Neuron (in vitro differentiated cells): ENCODE data around the gene PLAC8L1.
"Not testable (repeated sequence)": the region's sequence is repeated elsewhere in the genome, so short reads cannot be mapped to it uniquely, and the experiment has no call there.

Experiments used
- H2AFZ ChIP-seq: one replicate; pipeline ENCODE4 v1.6.1; 2013; ENCODE audit warnings: low read depth, mild to moderate bottlenecking, inconsistent platforms, low read length, moderate library complexity
- H3K27me3 ChIP-seq: one replicate; pipeline ENCODE4 v1.6.1; 2013; ENCODE audit warnings: low read length; ENCODE audit not compliant: insufficient read depth
- H3K36me3 ChIP-seq: one replicate; pipeline ENCODE4 v1.6.1; 2013; ENCODE audit warnings: low read length; ENCODE audit not compliant: insufficient read depth
- H3K4me1 ChIP-seq: one replicate; pipeline ENCODE4 v1.6.1; 2013; ENCODE audit warnings: low read length; ENCODE audit not compliant: insufficient read depth
- H3K4me3 ChIP-seq: 2 replicates; pipeline ENCODE4 v1.5.1; 2013; ENCODE audit warnings: mild to moderate bottlenecking, low read length, moderate library complexity
- H3K9me3 ChIP-seq: one replicate; pipeline ENCODE4 v1.6.1; 2013; ENCODE audit warnings: low read length

The PLAC8L1 gene, protein sequence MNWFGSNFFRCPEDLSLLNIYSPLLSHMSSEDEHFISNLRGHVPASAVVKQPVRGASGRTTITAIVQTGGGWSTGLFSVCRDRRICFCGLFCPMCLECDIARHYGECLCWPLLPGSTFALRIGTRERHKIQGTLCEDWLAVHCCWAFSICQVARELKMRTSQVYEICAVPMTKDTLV

GRCh38 chr5:146105477-146105876, at the start of gene PLAC8L1:
Gene PLAC8L1 (minus strand): TSS chr5:146105577. CDS start chr5:146104311, 1,266 bp downstream.
- Histone ChIP-seq H3K27me3 (no peaks in the 10 kb centered on the region), H3K9me3 (no peaks in the 10 kb centered on the region), H3K4me1 (no peaks in the 10 kb centered on the region), H3K4me3 (no peak within 1 kb of the TSS), H3K36me3 (peaks cover 8% of the 10 kb centered on the region), H2AFZ (no peak within 1 kb of the TSS)

DNA sequence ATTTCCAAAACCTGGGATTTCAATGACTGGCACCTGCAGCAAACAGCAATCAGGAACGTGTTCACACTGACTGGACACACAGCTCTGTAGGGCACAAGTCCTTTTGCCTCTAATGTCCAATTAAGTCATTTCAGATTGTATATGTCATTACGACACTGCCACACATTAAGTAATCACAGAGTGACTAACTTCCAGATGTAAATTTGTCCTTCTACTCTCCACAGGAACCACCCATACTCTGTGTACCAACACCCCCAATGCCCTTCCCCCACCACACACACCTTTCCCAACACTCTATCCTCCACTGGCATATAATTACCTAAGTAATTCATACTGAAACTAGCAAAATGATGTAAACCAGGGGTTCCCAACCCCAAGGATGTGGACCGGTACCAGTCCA, 46.6 kb upstream of the PLAC8L1 start:
- peaks cover 82% of the 10 kb centered on the region for H3K36me3 ChIP-seq
- no peak overlapping the region for H3K4me3 ChIP-seq
- H2AFZ ChIP-seq: no peak overlapping the region
- peaks cover 1% of the 10 kb centered on the region for H3K9me3 ChIP-seq
- no peaks in the 10 kb centered on the region for H3K4me1 ChIP-seq
- no peaks in the 10 kb centered on the region for H3K27me3 ChIP-seq

DNA sequence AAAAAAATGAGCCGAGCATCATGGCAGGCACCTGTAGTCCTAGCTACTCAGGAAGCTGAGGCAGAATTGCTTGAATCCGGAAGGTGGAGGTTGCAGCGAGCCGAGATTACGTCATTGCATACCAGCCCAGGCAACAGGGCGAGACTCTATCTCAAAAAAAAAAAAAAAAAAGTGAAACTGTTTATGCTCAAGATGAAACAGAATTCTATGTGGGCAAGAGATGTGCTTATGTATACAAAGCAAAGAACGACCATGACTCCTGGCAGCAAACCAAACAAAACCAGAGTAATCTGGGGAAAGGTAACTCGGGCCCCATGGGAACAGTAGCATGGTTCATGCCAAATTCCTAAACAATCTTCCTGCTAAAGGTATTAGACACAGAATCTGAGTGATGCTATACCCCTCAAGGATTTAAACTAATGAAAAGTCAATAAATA, 32.6 kb upstream of the PLAC8L1 start:
- H3K4me3 ChIP-seq: no peak overlapping the region
- H2AFZ ChIP-seq: no peak overlapping the region
- no peaks in the 10 kb centered on the region for H3K27me3 ChIP-seq
- H3K9me3 ChIP-seq: no peaks in the 10 kb centered on the region
- H3K4me1 ChIP-seq: no peaks in the 10 kb centered on the region
- peaks cover 79% of the 10 kb centered on the region for H3K36me3 ChIP-seq

GRCh38 chr5:146130440-146131045, 25.2 kb upstream of the PLAC8L1 start:
- Histone ChIP-seq H3K36me3 (peaks cover 86% of the 10 kb centered on the region), H3K9me3 (no peaks in the 10 kb centered on the region), H3K4me1 (no peaks in the 10 kb centered on the region), H3K27me3 (no peaks in the 10 kb centered on the region), H2AFZ (no peak overlapping the region), H3K4me3 (no peak overlapping the region)

DNA sequence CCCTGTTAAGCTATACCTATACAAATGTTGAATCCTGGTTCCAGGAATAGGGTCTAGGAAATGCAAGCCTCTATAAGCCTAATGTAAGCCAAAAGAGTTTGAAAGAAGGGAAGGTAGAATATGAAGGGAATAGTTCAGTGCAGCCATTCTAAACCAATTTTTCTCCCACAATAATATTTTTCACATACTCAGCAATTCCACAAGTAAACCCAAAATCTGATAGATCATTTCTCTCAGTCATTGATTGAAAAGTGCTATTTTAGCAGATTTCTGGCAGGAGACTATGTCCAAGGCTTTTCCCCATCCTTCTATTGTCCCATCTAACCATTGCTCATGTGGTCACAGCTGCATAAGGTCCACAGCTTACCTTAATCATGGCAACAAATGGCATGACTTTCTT, 20.7 kb upstream of the PLAC8L1 start:
- H3K36me3 ChIP-seq: peaks cover 87% of the 10 kb centered on the region
- H3K4me3 ChIP-seq: no peak overlapping the region
- no peaks in the 10 kb centered on the region for H3K27me3 ChIP-seq
- H2AFZ ChIP-seq: no peak overlapping the region
- H3K4me1 ChIP-seq: no peaks in the 10 kb centered on the region
- peaks cover 5% of the 10 kb centered on the region for H3K9me3 ChIP-seq

- peaks cover 93% of the 10 kb centered on the region for H3K36me3 ChIP-seq
Observed at GRCh38 chr5:146124580-146124979, 19.2 kb upstream of the PLAC8L1 start.

GRCh38 chr5:146121451-146121850, 16.1 kb upstream of the PLAC8L1 start:
- H3K36me3 ChIP-seq: peaks cover 89% of the 10 kb centered on the region
- not testable (repeated sequence) for H2AFZ ChIP-seq, H3K4me3 ChIP-seq, H3K9me3 ChIP-seq, H3K4me1 ChIP-seq, H3K27me3 ChIP-seq

More at GRCh38 chr5:146124580-146124979, 19.2 kb upstream of the PLAC8L1 start:
- Histone ChIP-seq H3K4me3 (no peak overlapping the region), H2AFZ (no peak overlapping the region), H3K27me3 (no peaks in the 10 kb centered on the region), H3K4me1 (no peaks in the 10 kb centered on the region), H3K9me3 (peaks cover 5% of the 10 kb centered on the region)

GRCh38 chr5:146118322-146118721, 12.9 kb upstream of the PLAC8L1 start:
- H3K36me3 ChIP-seq: peaks cover 86% of the 10 kb centered on the region
- peaks cover 5% of the 10 kb centered on the region for H3K9me3 ChIP-seq
- H3K27me3 ChIP-seq: no peaks in the 10 kb centered on the region
- H2AFZ ChIP-seq: no peak overlapping the region
- no peaks in the 10 kb centered on the region for H3K4me1 ChIP-seq
- no peak overlapping the region for H3K4me3 ChIP-seq

DNA sequence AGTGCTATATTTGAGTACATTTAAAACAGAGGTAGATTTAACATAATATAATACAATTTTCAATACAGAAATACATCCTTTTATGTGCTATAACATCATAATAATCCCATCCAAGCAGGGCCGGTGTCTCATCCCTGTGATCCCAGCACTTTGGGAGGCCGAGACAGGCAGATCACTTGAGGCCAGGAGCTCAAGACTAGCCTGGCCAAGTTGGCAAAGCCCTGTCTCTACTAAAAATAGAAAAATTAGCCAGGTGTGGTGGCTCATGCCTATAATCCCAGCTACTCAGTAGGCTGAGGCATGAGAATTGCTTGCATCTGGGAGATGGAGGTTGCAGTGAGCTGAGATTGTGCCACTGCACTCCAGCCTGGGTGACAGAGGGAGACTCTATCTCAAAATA, 11.8 kb upstream of the PLAC8L1 start:
- not testable (repeated sequence) for H3K4me3 ChIP-seq, H3K9me3 ChIP-seq, H3K4me1 ChIP-seq, H3K27me3 ChIP-seq, H2AFZ ChIP-seq
- peaks cover 86% of the 10 kb centered on the region for H3K36me3 ChIP-seq

DNA sequence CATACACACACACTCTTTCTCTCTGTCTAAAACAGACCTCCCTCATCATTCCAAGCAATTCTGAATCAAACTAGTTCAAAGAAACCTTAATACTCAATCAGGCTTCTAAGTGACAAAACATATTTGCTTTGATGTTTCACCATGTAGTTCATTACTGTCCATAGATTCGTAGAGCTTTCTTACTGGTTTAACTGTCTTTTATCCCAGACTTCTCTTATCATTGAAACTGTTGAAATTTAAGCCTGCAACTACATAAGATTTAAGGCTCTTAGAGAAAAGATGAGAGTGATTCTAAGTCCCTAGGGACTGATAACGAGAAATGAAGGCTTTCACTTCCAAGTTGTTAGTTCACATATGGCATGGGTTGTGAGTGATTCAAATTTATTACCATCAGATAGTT, 11.0 kb upstream of the PLAC8L1 start:
- Histone ChIP-seq H3K9me3 (no peaks in the 10 kb centered on the region), H3K36me3 (peaks cover 81% of the 10 kb centered on the region), H3K27me3 (no peaks in the 10 kb centered on the region), H2AFZ (no peak overlapping the region), H3K4me3 (no peak overlapping the region), H3K4me1 (no peaks in the 10 kb centered on the region)

DNA sequence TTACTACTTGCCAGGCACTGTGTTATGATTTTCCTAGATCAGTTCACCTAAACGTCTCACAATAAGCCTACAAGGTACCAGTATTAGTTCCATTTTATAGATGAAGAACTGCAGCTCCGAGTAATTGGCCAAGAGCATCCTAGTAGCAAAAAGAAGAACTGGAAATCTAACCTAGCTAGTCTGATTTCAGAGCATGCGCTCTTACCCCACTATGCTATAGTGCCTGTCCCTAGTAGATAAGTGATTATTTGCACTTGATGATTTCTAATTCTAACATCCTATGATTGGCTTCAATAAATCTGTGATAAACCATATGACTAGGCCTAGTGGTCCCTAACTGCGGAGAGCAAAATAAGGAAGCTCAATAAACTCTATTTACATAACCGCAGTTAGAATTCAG, 7.1 kb upstream of the PLAC8L1 start:
- H3K4me3 ChIP-seq: no peak overlapping the region
- peaks cover 47% of the 10 kb centered on the region for H3K36me3 ChIP-seq
- H2AFZ ChIP-seq: no peak overlapping the region
- no peaks in the 10 kb centered on the region for H3K27me3 ChIP-seq
- H3K4me1 ChIP-seq: no peaks in the 10 kb centered on the region
- H3K9me3 ChIP-seq: no peaks in the 10 kb centered on the region

DNA sequence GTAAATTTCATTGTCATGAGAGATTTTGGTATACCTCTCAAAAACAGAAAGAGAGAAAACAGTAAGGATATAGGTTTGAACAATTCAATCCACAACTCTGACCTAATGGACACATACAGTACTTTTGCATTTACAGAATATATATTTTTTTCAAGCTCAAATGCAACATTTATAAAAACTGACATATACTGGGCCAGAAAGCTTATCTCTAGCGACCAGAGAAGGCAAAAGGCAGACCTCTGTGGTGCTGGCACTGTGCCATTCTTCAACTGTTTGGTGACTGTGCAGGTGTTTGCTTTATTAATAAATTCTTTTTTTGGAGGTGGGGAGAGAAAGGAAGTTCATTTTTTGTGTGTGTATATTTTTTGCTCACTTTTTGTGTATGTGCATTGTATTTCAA, 6.0 kb upstream of the PLAC8L1 start:
- peaks cover 41% of the 10 kb centered on the region for H3K36me3 ChIP-seq
- no peaks in the 10 kb centered on the region for H3K9me3 ChIP-seq
- H3K4me1 ChIP-seq: no peaks in the 10 kb centered on the region
- no peaks in the 10 kb centered on the region for H3K27me3 ChIP-seq
- H3K4me3 ChIP-seq: no peak overlapping the region
- no peak overlapping the region for H2AFZ ChIP-seq

DNA sequence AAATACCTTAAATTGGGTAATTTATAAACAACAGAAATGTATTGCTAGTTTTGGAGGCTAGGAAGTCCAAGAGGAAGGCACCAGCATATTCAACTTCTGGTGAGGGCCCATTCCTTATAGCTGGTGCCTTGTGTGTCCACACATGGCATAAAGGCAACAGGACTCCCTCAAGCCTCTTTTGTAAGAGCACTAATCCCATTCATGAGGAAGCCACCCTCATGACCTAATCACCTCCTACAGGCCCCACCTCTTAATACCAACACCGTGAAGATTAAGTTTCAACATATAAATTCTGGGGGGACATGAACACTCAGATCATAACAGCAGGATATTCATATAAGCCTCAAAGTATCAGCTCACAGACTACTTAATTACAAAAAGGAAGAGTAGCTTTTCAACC, 4.0 kb upstream of the PLAC8L1 start:
- H3K4me3 ChIP-seq: no peak overlapping the region
- H3K9me3 ChIP-seq: no peaks in the 10 kb centered on the region
- no peak overlapping the region for H2AFZ ChIP-seq
- peaks cover 34% of the 10 kb centered on the region for H3K36me3 ChIP-seq
- no peaks in the 10 kb centered on the region for H3K27me3 ChIP-seq
- H3K4me1 ChIP-seq: no peaks in the 10 kb centered on the region

- H3K36me3 ChIP-seq: peaks cover 29% of the 10 kb centered on the region
- not testable (repeated sequence) for H3K27me3 ChIP-seq, H3K4me1 ChIP-seq, H3K9me3 ChIP-seq, H3K4me3 ChIP-seq, H2AFZ ChIP-seq
Observed at GRCh38 chr5:146108870-146109269, 3.5 kb upstream of the PLAC8L1 start.
